GM13976 (cell line): Measurements from ENCODE around the gene RAB44.

Experiments used
- DNase-seq: peaks from one replicate; pipeline ENCODE4 v3.0.0; 2012; ENCODE audit warnings: low spot score
- CTCF ChIP-seq: IDR thresholded peaks from 2 replicates; pipeline ENCODE4 v1.5.1; 2012; ENCODE audit warnings: borderline replicate concordance, mild to moderate bottlenecking; ENCODE audit not compliant: insufficient read depth; ENCODE audit errors: extremely low read depth, missing control alignments, control extremely low read depth
- in situ Hi-C: fragments of 300-500 bp; cut with MboI; formaldehyde crosslinking; loops from one replicate; pipeline ENCODE4 v1.12.0; 2022; ENCODE audit warnings: low sequenced_read_pairs, mixed read lengths, inconsistent platforms; ENCODE audit not compliant: unreplicated experiment

Gene RAB44

GRCh38 chr6:36738108-36738507 is 40.5 kb downstream of the RAB44 start:
- in situ Hi-C loops, result no loop called here
- DNase-seq, result no peak
- TF ChIP-seq CTCF, result no peak

- no peak for DNase-seq
- in situ Hi-C loops, result no loop called here
- no peak for TF ChIP-seq CTCF
Measured at GRCh38 chr6:36739947-36740817, 42.6 kb downstream of the RAB44 start.

GRCh38 chr6:36740818-36741179 is 43.2 kb downstream of the RAB44 start:
- no peak for DNase-seq
- in situ Hi-C loops, result no loop called here
- TF ChIP-seq CTCF, result no peak

GRCh38 chr6:36742146-36742545 is 44.5 kb downstream of the RAB44 start:
- TF ChIP-seq CTCF, result no peak
- in situ Hi-C loops, result no loop called here
- no peak for DNase-seq

- in situ Hi-C loops, result no loop called here
- no peak for DNase-seq
- TF ChIP-seq CTCF, result no peak
Measured at GRCh38 chr6:36743032-36743431, 45.4 kb downstream of the RAB44 start.

- in situ Hi-C loops, result no loop called here
- TF ChIP-seq CTCF, result no peak
- no peak for DNase-seq
Measured at GRCh38 chr6:36743538-36744303, 46.1 kb downstream of the RAB44 start.
